Measurements from ENCODE around the gene ZKSCAN2. TPM values are rescaled to one million over a fixed set of nuclear protein-coding genes. Genes with fewer than 3 reads are reported as not detected.

Gene ZKSCAN2
- polyA plus RNA-seq, 3 donors: 0.44 to 0.79 (median 0.56) TPM

DNA sequence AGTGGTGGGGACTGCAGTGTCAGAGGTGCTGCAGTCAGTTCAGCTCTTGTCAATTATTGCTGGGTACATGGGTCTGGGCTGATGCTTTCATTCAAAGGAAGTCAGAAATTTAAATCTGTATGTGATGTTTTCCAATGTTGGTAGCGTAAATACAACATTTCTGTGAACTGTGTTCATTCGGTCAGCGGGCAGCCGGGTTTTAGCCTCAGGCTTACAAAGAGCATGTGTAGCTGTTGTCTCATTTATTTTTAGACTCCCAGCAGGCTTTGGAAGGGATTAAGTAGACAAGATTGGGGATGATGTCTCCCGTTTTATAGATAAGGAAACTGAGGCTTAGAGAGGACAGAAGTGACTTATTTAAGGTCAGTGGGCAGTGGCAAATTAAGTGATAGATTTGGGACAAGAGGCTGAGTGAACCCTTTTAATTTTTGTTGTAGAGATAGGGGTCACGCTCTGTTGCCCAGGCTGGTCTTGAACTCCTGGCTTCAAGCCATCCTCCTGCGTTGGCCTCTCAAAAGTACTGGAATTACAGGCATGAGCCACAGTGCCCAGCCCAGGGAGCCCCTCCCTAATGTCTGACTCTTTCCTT, 32.8 kb downstream of the ZKSCAN2 start:
- DNase-seq: no peak
- Mint-ChIP-seq H3K27me3 (ENCODE audit: low read depth in 3 of 3) (peaks cover 0 to 3% (median 3%) of the 10 kb centered on the region in 3 donors), H3K4me3 (no peak overlapping the region), H3K27ac (peak overlapping the region in 1 of 7 donors; percentile 12), H3K4me1 (no peaks in the 10 kb centered on the region), H3K9me3 (no peaks in the 10 kb centered on the region), H3K36me3 (no peaks in the 10 kb centered on the region)
- WGBS (ENCODE audit: insufficient coverage): 94% methylated on average over 6 of the region's 7 CpGs
- Histone ChIP-seq H2AFZ (ENCODE audit: insufficient read depth, low read depth, low read length, poor library complexity, severe bottlenecking) (no peak overlapping the region), H3K27me3 (ENCODE audit: control insufficient read depth in 2 of 2, insufficient read depth in 2 of 2, low read length in 2 of 2) (no peaks in the 10 kb centered on the region), H3K4me2 (replicated peaks; ENCODE audit: extremely low read depth, low read length, poor library complexity, severe bottlenecking) (no peak overlapping the region), H3K9me3 (replicated peaks in 1 of 2; ENCODE audit: control insufficient read depth in 1 of 2, insufficient read depth in 1 of 2, low read length in 2 of 2) (no peaks in the 10 kb centered on the region), H3K36me3 (replicated peaks in 1 of 2; ENCODE audit: control insufficient read depth in 1 of 2, insufficient read depth in 2 of 2, low read length in 2 of 2) (no peaks in the 10 kb centered on the region), H3K4me3 (replicated peaks in 1 of 3; ENCODE audit: low read depth in 2 of 3, low read length in 3 of 3) (no peak overlapping the region), H3K4me1 (ENCODE audit: control insufficient read depth in 1 of 2, insufficient read depth in 2 of 2, low read length in 2 of 2) (no peaks in the 10 kb centered on the region), H3K79me2 (ENCODE audit: insufficient read depth, low read length) (no peaks in the 10 kb centered on the region), H3K27ac (ENCODE audit: low read depth in 1 of 2, low read length in 2 of 2) (no peak overlapping the region), H4K20me1 (ENCODE audit: insufficient read depth, low read length) (no peaks in the 10 kb centered on the region), H3K9ac (ENCODE audit: insufficient read depth, low read length, poor library complexity, severe bottlenecking) (no peak overlapping the region)
- intact Hi-C loops (cut with micrococcal nuclease): loop anchor here (2.0 to 10.0 kb wide), 3 partner anchors 100 to 170 kb away; no protein-coding TSS in a partner anchor
- TF ChIP-seq, protein P1, sequence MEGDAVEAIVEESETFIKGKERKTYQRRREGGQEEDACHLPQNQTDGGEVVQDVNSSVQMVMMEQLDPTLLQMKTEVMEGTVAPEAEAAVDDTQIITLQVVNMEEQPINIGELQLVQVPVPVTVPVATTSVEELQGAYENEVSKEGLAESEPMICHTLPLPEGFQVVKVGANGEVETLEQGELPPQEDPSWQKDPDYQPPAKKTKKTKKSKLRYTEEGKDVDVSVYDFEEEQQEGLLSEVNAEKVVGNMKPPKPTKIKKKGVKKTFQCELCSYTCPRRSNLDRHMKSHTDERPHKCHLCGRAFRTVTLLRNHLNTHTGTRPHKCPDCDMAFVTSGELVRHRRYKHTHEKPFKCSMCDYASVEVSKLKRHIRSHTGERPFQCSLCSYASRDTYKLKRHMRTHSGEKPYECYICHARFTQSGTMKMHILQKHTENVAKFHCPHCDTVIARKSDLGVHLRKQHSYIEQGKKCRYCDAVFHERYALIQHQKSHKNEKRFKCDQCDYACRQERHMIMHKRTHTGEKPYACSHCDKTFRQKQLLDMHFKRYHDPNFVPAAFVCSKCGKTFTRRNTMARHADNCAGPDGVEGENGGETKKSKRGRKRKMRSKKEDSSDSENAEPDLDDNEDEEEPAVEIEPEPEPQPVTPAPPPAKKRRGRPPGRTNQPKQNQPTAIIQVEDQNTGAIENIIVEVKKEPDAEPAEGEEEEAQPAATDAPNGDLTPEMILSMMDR (IDR thresholded peaks at IDR 0.05): no peak

DNA sequence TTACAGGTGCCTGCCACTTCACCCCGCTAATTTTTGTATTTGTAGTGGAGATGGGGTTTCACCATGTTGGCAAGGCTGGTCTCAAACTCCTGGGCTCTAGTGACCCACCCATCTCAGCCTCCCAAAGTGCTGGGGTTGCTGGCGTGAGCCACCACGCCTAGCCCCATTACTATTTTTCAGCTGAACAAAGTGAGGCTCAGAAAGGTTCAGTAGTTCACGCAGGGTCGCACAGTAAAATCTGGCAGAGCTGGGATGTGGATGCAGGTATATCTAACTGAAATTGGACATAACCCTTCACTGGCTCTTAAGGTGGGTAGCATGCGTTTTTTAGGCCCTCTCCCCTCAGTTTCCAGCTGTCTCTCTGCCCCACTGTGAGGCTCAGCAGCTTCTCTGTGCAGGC, 33.7 kb downstream of the ZKSCAN2 start:
- H4K20me1 ChIP-seq (ENCODE audit: insufficient read depth, low read length): no peaks in the 10 kb centered on the region
- H3K27me3 Mint-ChIP-seq (ENCODE audit: low read depth in 3 of 3): peaks cover 0 to 3% (median 3%) of the 10 kb centered on the region in 3 donors
- no peak overlapping the region for H2AFZ ChIP-seq (ENCODE audit: insufficient read depth, low read depth, low read length, poor library complexity, severe bottlenecking)
- no peaks in the 10 kb centered on the region for H3K4me1 ChIP-seq (ENCODE audit: control insufficient read depth in 1 of 2, insufficient read depth in 2 of 2, low read length in 2 of 2)
- no peak overlapping the region for H3K27ac Mint-ChIP-seq
- intact Hi-C loops (cut with micrococcal nuclease): loop anchor here (2.0 to 10.0 kb wide), 3 partner anchors 99 to 169 kb away; no protein-coding TSS in a partner anchor
- 64% methylated on average over 3 of the region's 6 CpGs for whole genome bisulfite sequencing (ENCODE audit: insufficient coverage)
- no peaks in the 10 kb centered on the region for H3K27me3 ChIP-seq (ENCODE audit: control insufficient read depth in 2 of 2, insufficient read depth in 2 of 2, low read length in 2 of 2)
- no peak overlapping the region for H3K4me3 ChIP-seq (replicated peaks in 1 of 3; ENCODE audit: low read depth in 2 of 3, low read length in 3 of 3)
- H3K4me2 ChIP-seq (replicated peaks; ENCODE audit: extremely low read depth, low read length, poor library complexity, severe bottlenecking): no peak overlapping the region
- no peaks in the 10 kb centered on the region for H3K9me3 Mint-ChIP-seq
- H3K9me3 ChIP-seq (replicated peaks in 1 of 2; ENCODE audit: control insufficient read depth in 1 of 2, insufficient read depth in 1 of 2, low read length in 2 of 2): no peaks in the 10 kb centered on the region
- H3K27ac ChIP-seq (ENCODE audit: low read depth in 1 of 2, low read length in 2 of 2): no peak overlapping the region
- no peaks in the 10 kb centered on the region for H3K79me2 ChIP-seq (ENCODE audit: insufficient read depth, low read length)
- no peak overlapping the region for H3K4me3 Mint-ChIP-seq
- no peaks in the 10 kb centered on the region for H3K36me3 ChIP-seq (replicated peaks in 1 of 2; ENCODE audit: control insufficient read depth in 1 of 2, insufficient read depth in 2 of 2, low read length in 2 of 2)
- H3K9ac ChIP-seq (ENCODE audit: insufficient read depth, low read length, poor library complexity, severe bottlenecking): no peak overlapping the region
- no peaks in the 10 kb centered on the region for H3K36me3 Mint-ChIP-seq
- DNase-seq: no peak
- no peaks in the 10 kb centered on the region for H3K4me1 Mint-ChIP-seq
- TF ChIP-seq, protein P1 (IDR thresholded peaks at IDR 0.05): no peak

Data from CD14-positive monocyte (primary cell).